Pancreas (tissue), 10 donors: Measurements from ENCODE around the gene RAP1A. TPM values are rescaled to one million over a fixed set of nuclear protein-coding genes. Genes with fewer than 3 reads are reported as not detected.
A peak's percentile ranks its signal among the peaks of the same experiment; 100 is the strongest.

Source experiments
- ATAC-seq, 4 donors: fragments of 200-7000 bp; cut with Tn5 transposase; one replicate each; pipeline versions ENCODE4 v1.8.0 to v1.9.1; 2020; ENCODE audit warnings: mild to moderate bottlenecking in 4 of 4, moderate library complexity in 4 of 4
- DNase-seq, 6 donors: peaks; one replicate each; pipeline ENCODE4 v3.0.0-alpha.2; 2020
- FAIRE-seq: peaks from 2 replicates; lab custom pipeline; 2012; peaks lifted over from hg19 to GRCh38; lab: Jason Lieb, UNC
- H3K27ac ChIP-seq, 4 donors: fragments of 200-600 bp; sonication (generic); 1 replicate in 3 of 4; 2 replicates in 1 of 4; pipeline versions ENCODE4 v1.5.0 to v1.8.0; 2020
- H3K27me3 ChIP-seq, 4 donors: fragments of 200-600 bp; one replicate each; pipeline ENCODE4 v1.8.0; 2021
- H3K36me3 ChIP-seq, 3 donors: fragments of 200-600 bp; sonication (generic) in 1 of 3; one replicate each; pipeline versions ENCODE4 v1.5.0 to v1.8.0; 2020 to 2021
- H3K4me1 ChIP-seq, 3 donors: fragments of 200-600 bp; one replicate each; pipeline ENCODE4 v1.8.0; 2021
- H3K4me3 ChIP-seq, 4 donors: fragments of 200-600 bp; sonication (generic) in 2 of 4; one replicate each; pipeline versions ENCODE4 v1.5.0 to v1.8.0; 2020 to 2021
- H3K9me3 ChIP-seq, 4 donors: fragments of 200-600 bp; one replicate each; pipeline ENCODE4 v1.8.0; 2021
- WGBS, 2 donors: extraction: QIAGEN DNeasy Blood & Tissue Kit; methylation state at CpG; one replicate each; pipeline ENCODE4 v1.1.7; 2013; 5-methylcytosine and 5-hydroxymethylcytosine counted together
- intact Hi-C, 3 donors: fragments of 100-400 bp; cut with DNase I; formaldehyde crosslinking; loops; one replicate each; pipeline versions ENCODE4 v1.11.1 to v1.14.2; 2022
- polyA plus RNA-seq, 2 donors: library from polyadenylated mRNA; stranded (reverse); fragments of 200-250 nt; gene quantifications; one replicate each; pipeline ENCODE4 v1.2.3, GENCODE V29; 2013
- total RNA-seq, 6 donors: library from RNA; stranded (reverse); fragmentation: NEBNext Ultra II Directional in 4 of 6; extraction: Animal tissue kit (Norgen Biotek cat#: 25700) in 4 of 6; gene quantifications; one replicate each; pipeline versions ENCODE4 v1.2.1 to v1.2.4, GENCODE V29; 2021 to 2023
- TF ChIP-seq, protein P1 (sequence below), 4 donors: fragments of 200-600 bp; sonication (generic) in 3 of 4; IDR thresholded peaks; one replicate each; pipeline versions ENCODE4 v1.5.0 to v1.8.0; 2021; ENCODE audit warnings: antibody characterized with exemption in 4 of 4
- donor health status: healthy with polysubstance abuse.
- donor health status: DM: no; HTN: no; CAD: no; lungs with moderate emphysema.
- donor health status: DM: no; HTN: no; CAD: no.
- donor health status: control.
- donor health status: control.
- donor health status: Bipolar disorder and iron deficiency.
- donor health status: DM: yes; HTN: yes; CAD: no.
- donor health status: DM: no; HTN: no; CAD: no.
- donor health status: DM: no; HTN: no; CAD: no.
- donor health status: DM: yes; HTN: yes; CAD: no.

The RAP1A gene
- total and polyA plus RNA-seq, 8 donors = 17.0 to 35.1 (median 21.5) TPM

DNA sequence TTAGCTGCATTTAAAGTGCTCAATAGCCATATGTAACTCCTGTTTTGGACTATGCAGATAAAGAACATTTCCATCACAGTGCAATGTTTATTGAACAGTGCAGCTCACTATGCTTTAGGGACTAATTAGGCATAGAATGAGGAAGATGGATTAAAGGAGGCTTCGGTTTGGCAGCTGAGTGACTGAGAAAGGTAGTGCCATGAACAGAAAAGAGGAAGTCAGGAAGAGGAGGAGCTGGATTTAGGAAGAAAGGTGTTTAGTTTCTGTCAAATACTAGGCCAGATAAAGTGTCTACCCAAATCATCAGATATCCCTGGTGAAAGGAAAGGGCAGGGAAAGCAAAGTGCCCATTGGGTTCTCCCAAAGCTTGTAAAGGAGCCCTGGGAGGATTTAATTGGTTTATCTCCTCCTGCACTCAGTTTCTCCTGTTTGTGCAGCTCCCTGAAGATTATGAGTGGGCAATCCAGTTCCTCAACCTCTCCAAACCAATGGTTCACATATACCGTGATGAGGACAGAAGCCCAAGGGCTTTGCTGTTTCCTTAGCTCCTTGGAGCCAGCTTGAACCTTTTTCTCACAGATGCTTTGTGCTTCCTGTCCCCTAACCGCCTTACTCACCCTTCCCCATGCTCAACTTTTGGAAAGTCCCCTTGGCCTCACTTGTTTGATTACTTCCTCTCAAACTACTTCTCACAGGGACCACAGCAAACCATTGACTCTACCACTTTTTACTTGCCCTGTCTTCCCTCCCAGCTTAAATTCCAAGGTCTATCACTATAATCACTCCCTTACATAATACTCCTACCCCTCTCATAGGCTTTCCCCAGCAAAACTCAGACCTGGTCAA, 3.5 kb upstream of the RAP1A start:
- WGBS, 2 donors = 64 to 77% methylated on average over 3 of the region's 3 CpGs
- peaks cover 0 to 6% (median 6%) of the 10 kb centered on the region in 3 donors for H3K4me1 ChIP-seq
- TF ChIP-seq, protein P1, sequence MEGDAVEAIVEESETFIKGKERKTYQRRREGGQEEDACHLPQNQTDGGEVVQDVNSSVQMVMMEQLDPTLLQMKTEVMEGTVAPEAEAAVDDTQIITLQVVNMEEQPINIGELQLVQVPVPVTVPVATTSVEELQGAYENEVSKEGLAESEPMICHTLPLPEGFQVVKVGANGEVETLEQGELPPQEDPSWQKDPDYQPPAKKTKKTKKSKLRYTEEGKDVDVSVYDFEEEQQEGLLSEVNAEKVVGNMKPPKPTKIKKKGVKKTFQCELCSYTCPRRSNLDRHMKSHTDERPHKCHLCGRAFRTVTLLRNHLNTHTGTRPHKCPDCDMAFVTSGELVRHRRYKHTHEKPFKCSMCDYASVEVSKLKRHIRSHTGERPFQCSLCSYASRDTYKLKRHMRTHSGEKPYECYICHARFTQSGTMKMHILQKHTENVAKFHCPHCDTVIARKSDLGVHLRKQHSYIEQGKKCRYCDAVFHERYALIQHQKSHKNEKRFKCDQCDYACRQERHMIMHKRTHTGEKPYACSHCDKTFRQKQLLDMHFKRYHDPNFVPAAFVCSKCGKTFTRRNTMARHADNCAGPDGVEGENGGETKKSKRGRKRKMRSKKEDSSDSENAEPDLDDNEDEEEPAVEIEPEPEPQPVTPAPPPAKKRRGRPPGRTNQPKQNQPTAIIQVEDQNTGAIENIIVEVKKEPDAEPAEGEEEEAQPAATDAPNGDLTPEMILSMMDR (IDR thresholded peaks at IDR 0.05) = no peak
- intact Hi-C loops = no loop called here
- DNase-seq = no peak
- ATAC-seq = no peak
- no peaks in the 10 kb centered on the region for H3K9me3 ChIP-seq
- no peak for FAIRE-seq
- H3K36me3 ChIP-seq = no peaks in the 10 kb centered on the region
- H3K27ac ChIP-seq = no peak overlapping the region
- no peak overlapping the region for H3K4me3 ChIP-seq
- H3K27me3 ChIP-seq = no peaks in the 10 kb centered on the region

DNA sequence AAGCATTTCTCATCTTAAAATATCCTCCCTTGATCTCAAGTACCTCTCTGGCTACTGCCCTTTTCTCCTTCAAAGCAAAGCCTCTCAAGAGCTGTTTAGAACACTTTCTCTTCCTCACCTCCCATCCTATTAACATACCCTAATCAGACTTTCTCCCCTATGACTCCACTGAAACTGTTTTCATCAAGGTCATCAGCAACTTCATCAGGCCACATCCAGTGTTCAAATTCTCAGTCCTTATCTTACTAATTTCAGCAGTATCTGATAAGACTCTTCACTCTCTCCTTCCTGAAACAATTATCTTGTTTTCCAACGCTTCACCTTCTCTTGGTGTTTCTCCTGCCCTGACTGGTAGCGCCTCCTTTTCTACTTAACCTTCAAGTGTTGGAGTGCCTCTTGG, 1.5 kb upstream of the RAP1A start:
- Histone ChIP-seq H3K27me3 (no peaks in the 10 kb centered on the region), H3K4me3 (no peak overlapping the region), H3K4me1 (peaks cover 0 to 19% (median 12%) of the 10 kb centered on the region in 3 donors), H3K9me3 (no peaks in the 10 kb centered on the region), H3K36me3 (no peaks in the 10 kb centered on the region), H3K27ac (no peak overlapping the region)
- TF ChIP-seq, protein P1 (IDR thresholded peaks at IDR 0.05) = no peak
- 65 to 73% methylated on average over 2 of the region's 2 CpGs for WGBS, 2 donors
- intact Hi-C loops = no loop called here
- no peak for FAIRE-seq
- no peak for DNase-seq
- no peak for ATAC-seq

DNA sequence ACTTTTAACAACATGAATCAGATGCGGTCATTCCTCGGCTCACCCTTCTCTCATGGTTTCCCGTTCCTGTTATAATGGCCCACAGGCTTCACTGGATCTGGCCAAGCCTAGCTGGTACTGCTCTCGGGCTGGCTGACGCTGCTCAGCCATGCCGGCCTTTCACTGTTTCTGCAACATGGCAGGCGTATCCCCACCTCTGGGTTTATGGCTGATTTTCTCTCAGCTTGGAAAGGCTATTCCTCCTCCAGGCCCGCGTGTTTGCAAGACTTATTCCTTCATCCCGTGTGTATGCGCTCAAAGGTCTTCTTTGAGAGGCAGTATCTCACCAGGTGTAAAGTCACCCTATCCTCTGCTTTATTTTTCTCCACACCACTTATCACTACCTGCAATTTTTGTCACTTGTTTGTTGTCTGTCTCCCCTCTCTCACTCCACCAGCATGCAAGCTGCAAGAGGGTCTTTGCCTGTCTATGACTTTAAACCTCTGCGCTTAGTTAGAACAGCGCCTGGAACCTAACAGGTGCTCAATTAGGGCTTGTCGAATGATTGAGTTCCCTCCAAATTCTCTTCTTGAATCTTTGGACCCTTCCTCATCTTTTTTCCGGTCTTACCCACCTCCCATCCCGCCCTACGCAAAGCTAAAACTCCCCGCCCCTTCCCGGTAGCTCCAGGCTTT, 491 bp upstream of the RAP1A start:
- Histone ChIP-seq H3K9me3 (no peaks in the 10 kb centered on the region), H3K36me3 (no peaks in the 10 kb centered on the region), H3K4me1 (peaks cover 0 to 19% (median 12%) of the 10 kb centered on the region in 3 donors), H3K27ac (peak overlapping the region; percentile 22 to 90 (median 84)), H3K27me3 (no peaks in the 10 kb centered on the region), H3K4me3 (peak overlapping the region in 3 of 4 donors; percentile 76 to 94 (median 88))
- FAIRE-seq (no peak), ATAC-seq (no peak), DNase-seq (peak in 2 of 6 donors; percentile 14 to 26)
- TF ChIP-seq, protein P1 (IDR thresholded peaks at IDR 0.05) = no peak
- intact Hi-C loops = no loop called here
- 43 to 45% methylated on average over 19 of the region's 19 CpGs for WGBS, 2 donors

DNA sequence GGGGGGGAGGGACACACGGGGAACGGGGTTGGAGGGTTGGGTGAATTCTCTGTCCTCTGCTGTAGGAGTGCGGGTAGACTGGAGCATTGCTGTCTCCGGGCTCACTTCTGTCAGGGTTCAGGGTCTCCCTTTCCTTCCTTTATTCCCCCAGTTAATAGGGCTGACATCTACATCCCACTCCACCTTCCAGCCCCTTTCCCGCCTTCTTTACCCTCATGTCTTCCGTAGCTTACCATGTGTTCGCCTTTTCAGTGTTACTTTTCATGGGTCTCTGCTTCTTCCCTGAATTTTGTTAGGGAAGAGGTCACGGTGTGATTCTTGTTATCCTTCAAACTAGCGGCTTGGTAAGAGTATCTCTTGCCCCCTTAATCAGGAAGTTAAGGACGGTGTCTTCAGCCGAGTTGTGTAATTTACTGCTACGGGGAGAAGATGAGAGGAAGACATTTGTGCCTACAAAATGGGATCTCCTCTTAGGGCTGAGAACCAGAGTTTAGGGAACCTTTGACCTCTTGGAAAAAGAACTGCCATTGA, 917 bp downstream of the RAP1A start:
- H3K9me3 ChIP-seq = no peaks in the 10 kb centered on the region
- 1% methylated on average over 12 of the region's 12 CpGs for WGBS, 2 donors
- H3K4me3 ChIP-seq = peak overlapping the region; percentile 76 to 94 (median 84)
- DNase-seq = no peak
- no peaks in the 10 kb centered on the region for H3K36me3 ChIP-seq
- peak overlapping the region in 3 of 4 donors; percentile 85 to 90 (median 88) for H3K27ac ChIP-seq
- TF ChIP-seq, protein P1 (IDR thresholded peaks at IDR 0.05) = no peak
- no peak for FAIRE-seq
- H3K27me3 ChIP-seq = no peaks in the 10 kb centered on the region
- intact Hi-C loops = no loop called here
- ATAC-seq = no peak
- peaks cover 0 to 22% (median 12%) of the 10 kb centered on the region in 3 donors for H3K4me1 ChIP-seq
